Measurements from ENCODE around the gene ARHGAP23. TPM values are rescaled to one million over a fixed set of nuclear protein-coding genes. Genes with fewer than 3 reads are reported as not detected.

Gene ARHGAP23
- total and polyA plus RNA-seq, 8 donors = 27.7 to 51.0 (median 39.7) TPM

- intact Hi-C loops (cut with DNase I) = no loop called here
- Histone ChIP-seq H3K36me3 (no peaks in the 10 kb centered on the region), H3K27ac (peak overlapping the region in 1 of 2 donors; percentile 45), H3K4me3 (peak overlapping the region; percentile 21 to 37), H3K4me1 (peaks cover 14 to 32% of the 10 kb centered on the region in 2 donors), H3K27me3 (peaks cover 33 to 47% of the 10 kb centered on the region in 2 donors), H3K9me3 (no peaks in the 10 kb centered on the region)
- ATAC-seq = peak; percentile 92
- peak; percentile 84 to 99 (median 94) for DNase-seq
- peak; percentile 81 to 88 for TF ChIP-seq CTCF (IDR thresholded peaks at IDR 0.05)
These were observed 129.8 kb downstream of the ARHGAP23 start for GRCh38 chr17:38557836-38558727.

GRCh38 chr17:38558728-38559050 lies 130.4 kb downstream of the ARHGAP23 start:
- Histone ChIP-seq H3K27me3 (peaks cover 39 to 53% of the 10 kb centered on the region in 2 donors), H3K9me3 (no peaks in the 10 kb centered on the region), H3K36me3 (no peaks in the 10 kb centered on the region), H3K27ac (no peak overlapping the region), H3K4me3 (peak overlapping the region; percentile 21 to 37), H3K4me1 (peaks cover 14 to 32% of the 10 kb centered on the region in 2 donors)
- no peak for TF ChIP-seq CTCF (IDR thresholded peaks at IDR 0.05)
- intact Hi-C loops (cut with DNase I) = no loop called here
- peak; percentile 2 for ATAC-seq
- no peak for DNase-seq

- Histone ChIP-seq H3K27me3 (peaks cover 45 to 59% of the 10 kb centered on the region in 2 donors), H3K4me1 (peaks cover 14 to 32% of the 10 kb centered on the region in 2 donors), H3K4me3 (peak overlapping the region; percentile 21 to 37), H3K27ac (no peak overlapping the region), H3K36me3 (no peaks in the 10 kb centered on the region), H3K9me3 (no peaks in the 10 kb centered on the region)
- intact Hi-C loops (cut with DNase I) = no loop called here
- ATAC-seq = peak; percentile 84
- TF ChIP-seq CTCF (IDR thresholded peaks at IDR 0.05) = peak in 1 of 2 donors; percentile 19
- DNase-seq = peak; percentile 32 to 94 (median 89)
These were observed 131.0 kb downstream of the ARHGAP23 start for GRCh38 chr17:38559051-38559879.

- no peak for DNase-seq
- H3K27ac ChIP-seq = no peak overlapping the region
- TF ChIP-seq CTCF (IDR thresholded peaks at IDR 0.05) = no peak
- peaks cover 51 to 65% of the 10 kb centered on the region in 2 donors for H3K27me3 ChIP-seq
- no peak for ATAC-seq
- peaks cover 14 to 32% of the 10 kb centered on the region in 2 donors for H3K4me1 ChIP-seq
- H3K4me3 ChIP-seq = peak overlapping the region in 1 of 2 donors; percentile 37
- intact Hi-C loops (cut with DNase I) = no loop called here
- no peaks in the 10 kb centered on the region for H3K36me3 ChIP-seq
- H3K9me3 ChIP-seq = no peaks in the 10 kb centered on the region
These were observed 131.6 kb downstream of the ARHGAP23 start for GRCh38 chr17:38559880-38560230.
